Suprapubic skin (tissue), 4 donors: ENCODE data around the gene PHYHD1. TPM values are rescaled to one million over a fixed set of nuclear protein-coding genes. Genes with fewer than 3 reads are reported as not detected.
A peak's percentile ranks its signal among the peaks of the same experiment; 100 is the strongest.

Experiments
- DNase-seq, 2 donors: peaks; one replicate each; pipeline ENCODE4 v3.0.0-alpha.2; 2019; ENCODE audit warnings: low spot score in 2 of 2
- H3K27ac ChIP-seq: fragments of 200-600 bp; sonication (generic); one replicate; pipeline ENCODE4 v1.5.1; 2019
- H3K27me3 ChIP-seq: fragments of 200-600 bp; sonication (generic); one replicate; pipeline ENCODE4 v1.5.1; 2019
- H3K36me3 ChIP-seq: fragments of 200-600 bp; sonication (generic); one replicate; pipeline ENCODE4 v1.5.1; 2019
- H3K4me1 ChIP-seq: fragments of 200-600 bp; sonication (generic); one replicate; pipeline ENCODE4 v1.5.1; 2019
- H3K4me3 ChIP-seq: fragments of 200-600 bp; sonication (generic); one replicate; pipeline ENCODE4 v1.5.1; 2019; ENCODE audit warnings: mild to moderate bottlenecking
- H3K9me3 ChIP-seq: fragments of 200-600 bp; sonication (generic); one replicate; pipeline ENCODE4 v1.5.1; 2019
- EP300 ChIP-seq: sonication (generic); formaldehyde crosslinking; IDR thresholded peaks from one replicate; pipeline ENCODE4 v1.6.1; 2017; ENCODE audit warnings: antibody characterized with exemption
- POLR2A ChIP-seq, 2 donors: fragments of 450-650 bp; IDR thresholded peaks; one replicate each; pipeline ENCODE4 v1.6.1; 2017; ENCODE audit warnings: antibody characterized with exemption in 2 of 2, mild to moderate bottlenecking in 2 of 2, moderate library complexity in 2 of 2
- POLR2AphosphoS5 ChIP-seq, 3 donors: sonication (generic); formaldehyde crosslinking; IDR thresholded peaks; one replicate each; pipeline ENCODE4 v1.6.1; 2017; ENCODE audit warnings: antibody characterized with exemption in 3 of 3
- WGBS: methylation state at CpG from one replicate; pipeline ENCODE4 v1.1.5; 2018; 5-methylcytosine and 5-hydroxymethylcytosine counted together
- total RNA-seq, 4 donors: library from RNA; depleted of rRNA; stranded (reverse); fragments of >200 nt; gene quantifications; one replicate each; pipeline ENCODE4 v1.1.0, GENCODE V29; 2016
- TF ChIP-seq, protein P1 (sequence below), 2 donors: fragments of 200-600 bp in 1 of 2; fragments of 450-650 bp in 1 of 2; sonication (generic) in 1 of 2; IDR thresholded peaks; one replicate each; pipeline ENCODE4 v1.5.1; 2016 to 2019; ENCODE audit warnings: antibody characterized with exemption in 2 of 2, mild to moderate bottlenecking in 1 of 2, moderate library complexity in 1 of 2

The PHYHD1 gene
- total RNA-seq, 4 donors from 2014 or later, result 39.1 to 73.5 (median 49.5) TPM

DNA sequence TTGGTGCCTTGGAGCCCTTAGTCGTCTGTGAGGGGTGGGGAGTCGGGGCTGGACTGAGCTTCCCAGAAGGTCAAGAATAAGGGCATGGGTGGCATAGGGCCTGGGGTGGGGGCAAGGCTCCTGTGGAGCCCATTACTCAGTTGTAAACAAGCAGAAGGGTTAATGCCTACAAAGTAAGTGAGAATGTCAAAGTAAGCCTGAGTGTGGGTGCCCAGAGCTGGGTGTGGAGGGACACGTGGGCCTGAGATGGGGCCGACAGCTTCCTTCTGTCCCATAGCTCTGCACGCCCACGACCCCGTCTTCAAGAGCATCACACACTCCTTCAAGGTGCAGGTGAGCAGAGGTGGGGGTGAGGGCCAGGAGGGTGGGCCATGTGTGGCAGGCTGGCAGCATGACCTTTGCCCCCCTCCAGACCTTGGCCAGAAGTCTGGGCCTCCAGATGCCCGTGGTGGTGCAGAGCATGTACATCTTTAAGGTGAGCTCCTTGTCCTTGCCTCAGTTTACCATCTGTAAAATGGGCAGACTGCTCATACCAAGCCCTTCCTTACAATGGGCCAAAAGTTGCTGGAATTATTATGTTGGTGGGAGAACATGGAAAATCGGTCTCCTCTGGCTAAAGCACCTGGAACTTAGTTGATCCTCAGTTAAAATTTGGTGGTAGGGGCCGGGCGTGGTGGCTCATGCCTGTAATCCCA lies 15.5 kb downstream of the PHYHD1 start:
- Histone ChIP-seq H3K9me3 (no peaks in the 10 kb centered on the region), H3K27me3 (no peaks in the 10 kb centered on the region), H3K27ac (no peak overlapping the region), H3K4me1 (peaks cover 16% of the 10 kb centered on the region), H3K4me3 (no peak overlapping the region), H3K36me3 (peaks cover 25% of the 10 kb centered on the region)
- peak in 1 of 2 donors; percentile 53 for DNase-seq
- TF ChIP-seq EP300, result no peak
- TF ChIP-seq, protein P1, sequence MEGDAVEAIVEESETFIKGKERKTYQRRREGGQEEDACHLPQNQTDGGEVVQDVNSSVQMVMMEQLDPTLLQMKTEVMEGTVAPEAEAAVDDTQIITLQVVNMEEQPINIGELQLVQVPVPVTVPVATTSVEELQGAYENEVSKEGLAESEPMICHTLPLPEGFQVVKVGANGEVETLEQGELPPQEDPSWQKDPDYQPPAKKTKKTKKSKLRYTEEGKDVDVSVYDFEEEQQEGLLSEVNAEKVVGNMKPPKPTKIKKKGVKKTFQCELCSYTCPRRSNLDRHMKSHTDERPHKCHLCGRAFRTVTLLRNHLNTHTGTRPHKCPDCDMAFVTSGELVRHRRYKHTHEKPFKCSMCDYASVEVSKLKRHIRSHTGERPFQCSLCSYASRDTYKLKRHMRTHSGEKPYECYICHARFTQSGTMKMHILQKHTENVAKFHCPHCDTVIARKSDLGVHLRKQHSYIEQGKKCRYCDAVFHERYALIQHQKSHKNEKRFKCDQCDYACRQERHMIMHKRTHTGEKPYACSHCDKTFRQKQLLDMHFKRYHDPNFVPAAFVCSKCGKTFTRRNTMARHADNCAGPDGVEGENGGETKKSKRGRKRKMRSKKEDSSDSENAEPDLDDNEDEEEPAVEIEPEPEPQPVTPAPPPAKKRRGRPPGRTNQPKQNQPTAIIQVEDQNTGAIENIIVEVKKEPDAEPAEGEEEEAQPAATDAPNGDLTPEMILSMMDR (IDR thresholded peaks at IDR 0.05), result no peak
- TF ChIP-seq POLR2A (IDR thresholded peaks at IDR 0.05), result no peak
- no peak for TF ChIP-seq POLR2AphosphoS5 (IDR thresholded peaks at IDR 0.05)
- WGBS, result 92% methylated on average over 11 of the region's 11 CpGs

- peak in 1 of 2 donors; percentile 38 for DNase-seq
- Histone ChIP-seq H3K36me3 (peaks cover 34% of the 10 kb centered on the region), H3K9me3 (no peaks in the 10 kb centered on the region), H3K27ac (no peak overlapping the region), H3K27me3 (no peaks in the 10 kb centered on the region), H3K4me3 (no peak overlapping the region), H3K4me1 (peaks cover 22% of the 10 kb centered on the region)
- no peak for TF ChIP-seq EP300
- WGBS, result 83% methylated on average over 7 of the region's 9 CpGs
Measured at GRCh38 chr9:128937310-128938165, 16.8 kb downstream of the PHYHD1 start.

- H3K36me3 ChIP-seq, result peaks cover 26% of the 10 kb centered on the region
- no peak overlapping the region for H3K4me3 ChIP-seq
- 66% methylated on average over 15 of the region's 15 CpGs for WGBS
- no peaks in the 10 kb centered on the region for H3K27me3 ChIP-seq
- TF ChIP-seq EP300 (no peak), POLR2A (IDR thresholded peaks at IDR 0.05) (no peak), POLR2AphosphoS5 (IDR thresholded peaks at IDR 0.05) (no peak)
- TF ChIP-seq, protein P1 (IDR thresholded peaks at IDR 0.05), result no peak
- peak; percentile 56 to 72 for DNase-seq
- no peak overlapping the region for H3K27ac ChIP-seq
- H3K9me3 ChIP-seq, result no peaks in the 10 kb centered on the region
- peaks cover 26% of the 10 kb centered on the region for H3K4me1 ChIP-seq
Measured at GRCh38 chr9:128940271-128940921, 19.6 kb downstream of the PHYHD1 start.

DNA sequence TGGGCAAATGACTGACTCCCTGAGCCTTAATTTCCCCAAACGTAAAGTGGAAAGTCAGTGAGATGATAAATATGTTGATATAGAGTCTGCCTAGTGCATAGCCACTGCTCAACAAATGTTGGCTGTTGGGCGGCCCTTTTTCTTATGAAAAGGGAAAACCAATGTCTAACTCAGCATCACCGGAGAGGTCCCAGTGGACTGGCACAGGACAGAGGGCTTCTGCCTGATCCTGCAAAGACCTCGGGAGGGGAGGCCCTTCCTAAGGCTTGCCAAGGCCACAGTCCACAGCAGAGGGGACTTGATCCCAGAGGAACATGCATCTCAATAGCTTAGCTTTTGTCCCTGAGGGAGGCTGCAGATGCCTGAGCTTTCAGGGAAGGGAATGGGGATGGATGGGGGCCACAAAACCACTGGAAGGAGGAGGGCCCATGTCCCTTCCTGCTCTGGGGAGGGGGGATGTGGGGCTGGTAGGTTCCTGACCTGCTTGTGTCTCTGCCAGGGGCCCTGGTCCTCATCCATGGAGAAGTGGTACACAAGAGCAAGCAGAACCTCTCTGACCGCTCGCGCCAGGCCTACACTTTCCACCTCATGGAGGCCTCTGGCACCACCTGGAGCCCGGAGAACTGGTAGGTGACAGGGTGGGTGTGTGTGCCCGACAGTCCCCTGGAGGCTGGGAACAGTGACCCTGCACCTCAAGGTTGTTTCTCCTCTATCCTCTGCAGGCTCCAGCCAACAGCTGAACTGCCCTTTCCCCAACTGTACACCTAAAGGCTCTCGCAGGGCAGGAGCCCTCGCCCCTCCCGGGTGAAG lies 20.4 kb downstream of the PHYHD1 start:
- Histone ChIP-seq H3K36me3 (peaks cover 23% of the 10 kb centered on the region), H3K4me3 (no peak overlapping the region), H3K27me3 (no peaks in the 10 kb centered on the region), H3K4me1 (peaks cover 31% of the 10 kb centered on the region), H3K9me3 (no peaks in the 10 kb centered on the region), H3K27ac (no peak overlapping the region)
- no peak for TF ChIP-seq POLR2AphosphoS5 (IDR thresholded peaks at IDR 0.05)
- TF ChIP-seq EP300, result no peak
- no peak for TF ChIP-seq POLR2A (IDR thresholded peaks at IDR 0.05)
- TF ChIP-seq, protein P1 (IDR thresholded peaks at IDR 0.05), result no peak
- 89% methylated on average over 10 of the region's 12 CpGs for WGBS
- peak; percentile 57 to 76 for DNase-seq
